Right atrium auricular region (tissue), 2 donors: ENCODE data around the gene RAVER1. TPM values are rescaled to one million over a fixed set of nuclear protein-coding genes. Genes with fewer than 3 reads are reported as not detected.

Experiments
- DNase-seq: peaks from one replicate; pipeline ENCODE4 v3.0.0-alpha.2; 2019; ENCODE audit warnings: low spot score
- H3K27ac ChIP-seq, 2 donors: fragments of 200-600 bp; sonication (generic); 1 replicate in 1 of 2; 2 replicates in 1 of 2; pipeline ENCODE4 v1.5.1; 2016 to 2019
- H3K27me3 ChIP-seq, 2 donors: fragments of 200-600 bp; sonication (generic); one replicate each; pipeline versions ENCODE4 v1.5.1 to v1.6.0; 2017 to 2019
- H3K36me3 ChIP-seq: fragments of 200-600 bp; sonication (generic); one replicate; pipeline ENCODE4 v1.5.1; 2016
- H3K4me1 ChIP-seq, 2 donors: fragments of 200-600 bp; sonication (generic); one replicate each; pipeline versions ENCODE4 v1.5.1 to v1.6.0; 2017 to 2019
- H3K4me3 ChIP-seq, 2 donors: fragments of 200-600 bp; sonication (generic); 1 replicate in 1 of 2; 2 replicates in 1 of 2; pipeline ENCODE4 v1.5.1; 2017 to 2019; ENCODE audit warnings: mild to moderate bottlenecking in 1 of 2, moderate library complexity in 1 of 2
- H3K9me3 ChIP-seq, 2 donors: fragments of 200-600 bp; sonication (generic); one replicate each; pipeline ENCODE4 v1.5.1; 2019
- CTCF ChIP-seq, 2 donors: fragments of 200-600 bp; sonication (generic); IDR thresholded peaks; one replicate each; pipeline ENCODE4 v1.5.1; 2019; ENCODE audit warnings: antibody characterized with exemption in 2 of 2
- total RNA-seq, 2 donors: library from RNA; depleted of rRNA; stranded (reverse); fragments of >200 nt; gene quantifications; one replicate each; pipeline ENCODE4 v1.1.0, GENCODE V29; 2016

RAVER1 gene
- total RNA-seq, 2 donors from 2014 or later, result 14.8 to 24.8 TPM

- TF ChIP-seq CTCF (IDR thresholded peaks at IDR 0.05), result no peak
- no peak overlapping the region for H3K4me3 ChIP-seq
- DNase-seq, result no peak
- H3K36me3 ChIP-seq, result peaks cover 95% of the 10 kb centered on the region
- no peak overlapping the region for H3K27ac ChIP-seq
- no peaks in the 10 kb centered on the region for H3K9me3 ChIP-seq
- no peaks in the 10 kb centered on the region for H3K4me1 ChIP-seq
- H3K27me3 ChIP-seq, result no peaks in the 10 kb centered on the region
Observed at GRCh38 chr19:10325732-10326131, 7.6 kb downstream of the RAVER1 start.

GRCh38 chr19:10321874-10322835, 11.2 kb downstream of the RAVER1 start:
- Histone ChIP-seq H3K4me1 (no peaks in the 10 kb centered on the region), H3K9me3 (no peaks in the 10 kb centered on the region), H3K36me3 (peaks cover 96% of the 10 kb centered on the region), H3K4me3 (no peak overlapping the region), H3K27ac (no peak overlapping the region), H3K27me3 (no peaks in the 10 kb centered on the region)
- no peak for DNase-seq
- no peak for TF ChIP-seq CTCF (IDR thresholded peaks at IDR 0.05)

GRCh38 chr19:10321417-10321797, 11.9 kb downstream of the RAVER1 start:
- no peak overlapping the region for H3K27ac ChIP-seq
- no peak for DNase-seq
- H3K27me3 ChIP-seq, result no peaks in the 10 kb centered on the region
- H3K4me1 ChIP-seq, result no peaks in the 10 kb centered on the region
- TF ChIP-seq CTCF (IDR thresholded peaks at IDR 0.05), result no peak
- H3K36me3 ChIP-seq, result peaks cover 95% of the 10 kb centered on the region
- no peak overlapping the region for H3K4me3 ChIP-seq
- H3K9me3 ChIP-seq, result no peaks in the 10 kb centered on the region

- Histone ChIP-seq H3K9me3 (no peaks in the 10 kb centered on the region), H3K27me3 (no peaks in the 10 kb centered on the region), H3K36me3 (peaks cover 89% of the 10 kb centered on the region), H3K4me1 (peaks cover 0 to 6% of the 10 kb centered on the region in 2 donors), H3K4me3 (no peak overlapping the region), H3K27ac (no peak overlapping the region)
- DNase-seq, result no peak
- TF ChIP-seq CTCF (IDR thresholded peaks at IDR 0.05), result no peak
Observed at GRCh38 chr19:10320602-10321416, 12.5 kb downstream of the RAVER1 start.

- no peaks in the 10 kb centered on the region for H3K27me3 ChIP-seq
- no peak overlapping the region for H3K4me3 ChIP-seq
- DNase-seq, result no peak
- H3K4me1 ChIP-seq, result peaks cover 0 to 14% of the 10 kb centered on the region in 2 donors
- TF ChIP-seq CTCF (IDR thresholded peaks at IDR 0.05), result no peak
- no peak overlapping the region for H3K27ac ChIP-seq
- peaks cover 73% of the 10 kb centered on the region for H3K36me3 ChIP-seq
- H3K9me3 ChIP-seq, result no peaks in the 10 kb centered on the region
Observed at GRCh38 chr19:10318807-10319682, 14.3 kb downstream of the RAVER1 start.
